IPS-NIHi7 (cell line): Measurements from ENCODE around the gene DEDD2.

Source experiments
- DNase-seq: peaks from one replicate; pipeline ENCODE4 v3.0.0; 2012; ENCODE audit warnings: mixed read lengths; ENCODE audit errors: extremely low spot score

DEDD2 gene

GRCh38 chr19:42199440-42200115, 17.9 kb downstream of the DEDD2 start:
- no peak for DNase-seq

- DNase-seq, result peak; percentile 50
Measured at GRCh38 chr19:42198676-42199439, 18.6 kb downstream of the DEDD2 start.

GRCh38 chr19:42197375-42197817, 20.1 kb downstream of the DEDD2 start:
- DNase-seq, result no peak

- DNase-seq, result peak; percentile 57
Measured at GRCh38 chr19:42196011-42197001, 21.2 kb downstream of the DEDD2 start.

GRCh38 chr19:42193706-42194105, 23.8 kb downstream of the DEDD2 start:
- DNase-seq, result no peak

- DNase-seq, result no peak
Measured at GRCh38 chr19:42193294-42193693, 24.2 kb downstream of the DEDD2 start.

- no peak for DNase-seq
Measured at GRCh38 chr19:42191855-42192254, 25.6 kb downstream of the DEDD2 start.

GRCh38 chr19:42191330-42191729, 26.1 kb downstream of the DEDD2 start:
- DNase-seq, result no peak

GRCh38 chr19:42189133-42189532, 28.3 kb downstream of the DEDD2 start:
- no peak for DNase-seq

GRCh38 chr19:42188665-42189064, 28.8 kb downstream of the DEDD2 start:
- no peak for DNase-seq

GRCh38 chr19:42185277-42185676, 32.2 kb downstream of the DEDD2 start:
- no peak for DNase-seq

- peak; percentile 92 for DNase-seq
Measured at GRCh38 chr19:42184401-42184861, 33.0 kb downstream of the DEDD2 start.

- peak; percentile 81 for DNase-seq
Measured at GRCh38 chr19:42178791-42179674, 38.4 kb downstream of the DEDD2 start.

- DNase-seq, result no peak
Measured at GRCh38 chr19:42177686-42178019, 39.8 kb downstream of the DEDD2 start.

GRCh38 chr19:42176990-42177685, 40.3 kb downstream of the DEDD2 start:
- peak; percentile 87 for DNase-seq

GRCh38 chr19:42176649-42176989, 40.9 kb downstream of the DEDD2 start:
- DNase-seq, result peak; percentile 46

- peak; percentile 55 for DNase-seq
Measured at GRCh38 chr19:42175952-42176648, 41.4 kb downstream of the DEDD2 start.

GRCh38 chr19:42174958-42175734, 42.3 kb downstream of the DEDD2 start:
- no peak for DNase-seq

- DNase-seq, result no peak
Measured at GRCh38 chr19:42174188-42174587, 43.3 kb downstream of the DEDD2 start.
